Activated naive CD4-positive, alpha-beta T cell treated with anti-CD3 and anti-CD28 coated beads, Interleukin-2, amount 50 U/mL, for 16 hours (primary cell): Measurements from ENCODE around the gene DAGLA.

Experiments
- DNase-seq: peaks from one replicate; pipeline ENCODE4 v3.0.0-alpha.2; 2020

DAGLA gene

GRCh38 chr11:61693922-61694601 lies 13.9 kb downstream of the DAGLA start:
- no peak for DNase-seq

DNA sequence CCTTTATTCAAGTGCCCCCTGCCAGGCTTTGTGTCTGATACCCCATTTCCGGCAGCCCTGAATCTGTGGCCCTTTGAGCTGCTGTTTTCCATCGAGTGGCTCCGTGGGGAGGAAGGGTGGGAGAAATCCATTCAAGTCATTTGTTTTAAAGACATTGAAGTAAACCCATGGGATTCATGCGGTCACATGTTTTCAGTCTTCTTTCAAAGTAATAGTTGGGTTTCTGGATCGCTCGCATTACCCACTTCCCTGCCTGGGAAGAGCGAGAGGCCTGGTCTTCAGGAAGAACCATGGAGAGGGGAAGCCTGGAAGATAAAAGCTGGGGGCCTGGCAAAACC lies 14.4 kb downstream of the DAGLA start:
- DNase-seq: no peak

DNA sequence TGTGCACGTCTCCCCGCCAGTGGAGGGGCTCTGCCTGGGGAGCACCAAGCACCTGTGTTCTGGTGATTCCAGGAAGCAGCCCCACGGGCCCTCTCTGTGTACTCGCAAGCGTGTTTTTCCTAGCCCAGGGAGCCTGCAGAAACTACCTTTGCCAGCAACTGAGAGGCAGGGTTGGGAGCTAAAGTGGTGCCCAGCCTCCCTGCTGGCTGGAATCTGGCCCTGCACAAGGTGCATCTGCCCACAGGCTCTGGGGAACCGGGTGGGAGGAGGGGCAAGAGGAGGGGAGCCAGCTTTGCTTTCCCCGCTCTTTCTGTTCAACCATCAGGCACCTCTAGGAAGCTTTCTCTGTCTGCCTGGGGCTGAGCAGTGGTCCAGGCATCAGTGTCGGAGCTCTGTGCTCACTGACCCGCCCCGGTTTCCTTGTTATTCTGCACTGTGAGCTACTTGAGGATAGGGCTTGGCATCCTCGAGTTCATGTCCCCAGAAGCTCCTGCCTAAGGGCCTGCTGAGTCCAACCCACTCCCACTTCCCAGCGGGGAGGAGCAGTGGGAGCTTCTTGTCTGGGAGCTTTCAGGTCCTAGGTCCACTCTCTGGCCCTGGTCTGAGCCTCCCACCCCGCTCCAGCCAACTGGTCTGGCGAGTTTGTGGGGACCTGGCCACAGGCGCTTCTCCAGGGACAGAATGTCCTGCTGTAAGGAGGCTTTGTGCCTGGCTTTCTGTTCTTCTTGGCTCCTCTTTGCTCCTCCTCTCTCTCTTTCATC lies 14.9 kb downstream of the DAGLA start:
- DNase-seq: no peak

- DNase-seq: peak; percentile 94
Measured at GRCh38 chr11:61695917-61696316, 15.7 kb downstream of the DAGLA start.

GRCh38 chr11:61696602-61697001 lies 16.4 kb downstream of the DAGLA start:
- DNase-seq: no peak

GRCh38 chr11:61697078-61697502 lies 16.9 kb downstream of the DAGLA start:
- DNase-seq: no peak

DNA sequence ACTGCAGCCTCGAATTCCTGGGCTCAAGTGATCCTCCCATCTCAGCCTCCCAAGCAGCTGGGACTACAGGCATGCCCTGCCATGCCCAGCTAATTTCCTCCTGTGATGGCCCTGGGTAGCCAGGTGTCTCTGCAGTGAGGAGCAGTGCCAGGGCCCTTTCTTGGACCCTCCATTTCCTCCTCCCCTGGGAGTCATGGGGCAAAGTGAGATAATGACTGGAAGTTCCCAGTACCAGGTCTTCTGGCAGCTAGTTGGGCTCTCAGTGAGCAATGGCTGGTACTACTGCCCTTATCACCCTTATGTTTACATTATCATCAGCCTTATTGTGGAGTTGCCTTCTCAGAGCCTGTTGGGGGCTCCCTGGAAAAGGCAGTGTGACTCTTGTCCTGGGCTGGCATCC lies 17.6 kb downstream of the DAGLA start:
- no peak for DNase-seq

DNA sequence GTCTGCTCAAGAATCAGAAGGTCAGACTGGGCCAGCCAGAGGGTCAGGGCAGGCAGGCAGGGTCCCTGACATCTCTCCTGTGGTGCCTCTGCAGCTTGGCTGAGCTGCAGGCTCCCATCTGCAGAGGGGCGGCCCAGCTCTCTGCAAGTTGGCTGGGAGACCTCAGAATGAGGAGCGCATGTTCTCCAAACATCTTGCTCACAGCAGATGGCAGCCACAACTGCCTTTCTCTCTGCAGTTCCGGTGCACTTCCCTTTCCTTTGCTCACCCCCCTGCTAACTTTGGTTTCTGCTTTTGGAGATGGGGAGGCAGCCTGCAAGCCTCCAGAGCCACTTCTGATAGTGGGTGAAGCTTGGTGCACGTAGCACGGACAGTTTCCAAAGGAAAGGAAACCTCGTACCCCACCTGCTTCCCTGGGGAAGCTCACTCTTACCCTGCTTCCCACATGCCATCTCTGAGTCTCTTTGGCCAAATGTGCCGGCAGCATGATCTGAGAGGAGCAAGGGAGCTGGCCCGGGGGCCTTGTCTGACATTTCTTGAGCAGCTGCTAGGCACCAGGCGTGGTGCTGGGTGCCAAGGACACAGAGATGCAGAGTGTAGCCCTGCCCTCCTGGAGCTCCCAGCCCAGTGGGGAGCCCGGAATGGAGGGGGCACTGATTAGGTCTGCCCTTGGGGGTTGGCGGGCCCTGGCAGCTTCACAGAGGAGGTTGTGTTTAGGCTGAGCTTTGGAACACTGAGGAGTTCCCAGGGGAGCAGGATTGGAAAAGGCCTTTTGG lies 18.2 kb downstream of the DAGLA start:
- no peak for DNase-seq

DNA sequence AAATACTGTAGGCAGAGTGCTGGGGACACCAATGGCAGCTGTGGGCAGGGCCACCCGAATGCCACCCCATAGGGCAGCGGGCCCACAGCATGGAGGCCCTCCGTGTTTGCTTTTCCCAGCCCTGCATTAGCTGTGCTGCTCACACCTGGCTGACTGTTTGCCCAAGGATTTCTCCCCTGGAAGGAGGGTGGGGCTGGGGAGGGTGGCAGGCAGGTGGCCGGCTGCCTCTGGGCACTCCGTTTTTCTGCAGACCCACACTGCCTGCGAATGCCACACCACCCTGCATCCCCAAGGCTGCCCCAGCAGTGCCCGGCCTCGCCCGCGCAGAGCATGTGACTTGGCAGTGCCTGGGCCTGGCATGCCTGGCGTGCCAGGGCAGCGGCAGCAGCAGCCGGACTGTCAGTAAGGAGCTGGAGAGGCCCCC lies 19.6 kb downstream of the DAGLA start:
- DNase-seq: no peak

DNA sequence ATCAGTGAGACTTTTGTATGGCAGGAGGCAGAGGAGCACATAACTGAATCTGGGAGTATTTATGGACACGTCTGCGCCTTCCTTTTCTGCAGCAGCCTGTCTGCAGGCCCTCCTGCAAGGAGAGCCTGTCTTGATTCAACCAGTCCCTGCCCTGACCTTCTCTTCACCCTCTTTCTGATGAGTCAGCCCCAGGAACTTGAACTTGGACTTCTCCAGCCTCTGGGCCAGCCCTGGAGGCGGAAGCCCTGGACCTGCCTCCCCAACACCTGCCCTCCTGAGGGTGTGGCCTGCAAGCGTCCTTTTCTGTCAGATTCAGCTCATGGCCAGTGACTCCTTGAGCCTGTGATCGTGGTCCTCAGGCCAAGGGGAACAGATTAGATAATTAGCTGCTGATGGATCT lies 20.0 kb downstream of the DAGLA start:
- DNase-seq: no peak

DNA sequence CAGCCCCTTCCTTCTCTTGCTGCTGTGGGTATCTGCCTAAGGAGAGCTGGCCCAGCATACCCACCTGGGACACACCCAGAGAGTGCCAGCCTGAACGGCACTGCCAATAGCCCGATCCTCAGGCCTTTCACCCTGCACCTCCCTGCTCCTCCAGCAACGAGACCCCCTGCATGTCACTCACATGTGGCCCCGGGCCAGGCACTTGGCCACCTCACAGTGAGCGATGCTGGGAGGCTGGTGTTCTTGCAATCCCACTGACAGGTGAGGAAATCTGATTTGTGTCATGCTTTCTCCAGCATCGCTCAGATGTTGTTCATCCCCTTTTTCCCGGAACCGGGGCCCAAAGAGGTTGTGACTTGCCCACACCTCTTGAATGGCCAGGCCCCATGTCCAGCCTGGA lies 20.5 kb downstream of the DAGLA start:
- no peak for DNase-seq

GRCh38 chr11:61701242-61701886 lies 21.2 kb downstream of the DAGLA start:
- no peak for DNase-seq

DNA sequence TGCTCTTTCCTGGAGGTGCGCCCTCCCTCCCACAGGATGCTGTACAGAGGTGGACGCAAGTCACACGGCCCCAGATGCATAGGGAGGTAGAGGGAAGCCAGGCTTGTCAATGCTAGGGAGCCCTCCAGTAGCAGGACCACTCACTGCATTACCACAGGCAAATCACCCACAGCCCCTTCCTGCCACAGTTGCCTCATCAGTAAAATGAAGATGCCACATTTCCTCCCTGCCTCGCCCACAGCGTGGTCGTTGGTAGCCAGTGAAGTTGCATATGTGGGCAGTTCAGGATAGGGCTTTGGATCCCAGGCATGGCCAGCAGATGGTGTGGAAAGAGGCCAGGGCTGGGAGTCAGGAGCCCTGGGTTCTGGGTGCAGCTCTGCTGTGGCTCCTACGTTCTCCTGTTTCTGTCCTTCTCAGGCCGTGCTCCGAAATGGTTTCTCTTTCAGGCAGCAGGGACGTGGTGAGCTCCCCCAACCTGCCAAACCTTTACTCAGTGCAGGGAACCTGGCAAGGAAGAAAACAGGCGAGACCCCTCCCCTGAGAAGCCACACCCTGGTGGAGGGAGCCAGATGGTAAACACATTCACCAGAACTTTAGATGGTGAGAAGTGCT lies 22.6 kb downstream of the DAGLA start:
- DNase-seq: no peak

DNA sequence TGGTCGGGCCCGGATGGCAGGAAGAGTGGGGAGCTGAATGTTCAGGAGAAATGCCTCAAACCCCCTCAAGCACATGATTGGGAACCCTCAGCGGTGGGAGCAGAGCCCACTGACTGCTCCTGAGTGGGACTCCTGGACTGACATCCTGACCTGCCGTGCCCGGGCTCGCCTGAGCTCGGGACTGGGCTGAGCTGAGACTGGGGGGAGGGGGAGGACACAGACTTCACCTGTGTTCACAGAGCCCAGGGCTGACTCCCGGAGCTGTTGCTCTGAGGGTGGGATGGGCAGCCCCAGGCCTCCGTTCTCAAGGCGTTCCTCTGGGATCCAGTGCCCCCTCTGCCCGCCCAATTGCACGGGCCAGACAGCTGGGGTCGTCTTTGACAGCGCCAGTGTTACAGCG lies 24.6 kb downstream of the DAGLA start:
- no peak for DNase-seq

GRCh38 chr11:61706452-61707400 lies 26.5 kb downstream of the DAGLA start:
- no peak for DNase-seq

GRCh38 chr11:61707574-61707973 lies 27.4 kb downstream of the DAGLA start:
- no peak for DNase-seq

GRCh38 chr11:61709110-61709509 lies 28.9 kb downstream of the DAGLA start:
- no peak for DNase-seq

GRCh38 chr11:61709572-61709971 lies 29.4 kb downstream of the DAGLA start:
- no peak for DNase-seq

- DNase-seq: no peak
Measured at GRCh38 chr11:61710019-61710418, 29.8 kb downstream of the DAGLA start.

GRCh38 chr11:61711037-61711436 lies 30.8 kb downstream of the DAGLA start:
- DNase-seq: no peak

GRCh38 chr11:61711498-61711897 lies 31.3 kb downstream of the DAGLA start:
- DNase-seq: no peak

DNA sequence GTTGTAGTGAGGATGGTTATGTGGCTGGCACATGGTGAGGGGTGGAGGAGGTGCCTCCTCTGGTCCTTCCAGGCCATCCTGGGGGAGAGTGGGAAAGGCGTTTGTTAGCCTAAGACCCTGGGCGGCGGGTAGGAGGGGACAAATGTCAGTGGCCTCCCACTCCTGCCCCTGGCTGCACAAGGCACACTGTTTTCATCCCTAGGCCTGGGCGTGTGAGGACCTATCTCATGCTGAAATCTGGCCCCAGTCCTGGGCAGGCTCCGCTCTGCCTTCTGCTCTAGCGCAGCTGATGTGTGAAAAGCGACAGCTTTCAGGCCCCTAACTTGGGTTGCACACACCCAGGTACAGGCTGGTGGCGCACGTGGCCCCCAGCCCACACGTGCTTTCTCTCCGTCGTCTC lies 32.1 kb downstream of the DAGLA start:
- no peak for DNase-seq
